ENCODE data around the gene NAV2. TPM values are rescaled to one million over a fixed set of nuclear protein-coding genes. Genes with fewer than 3 reads are reported as not detected.

The NAV2 gene
- total RNA-seq, 1 experiment from 2014 or later: 22.7 TPM

DNA sequence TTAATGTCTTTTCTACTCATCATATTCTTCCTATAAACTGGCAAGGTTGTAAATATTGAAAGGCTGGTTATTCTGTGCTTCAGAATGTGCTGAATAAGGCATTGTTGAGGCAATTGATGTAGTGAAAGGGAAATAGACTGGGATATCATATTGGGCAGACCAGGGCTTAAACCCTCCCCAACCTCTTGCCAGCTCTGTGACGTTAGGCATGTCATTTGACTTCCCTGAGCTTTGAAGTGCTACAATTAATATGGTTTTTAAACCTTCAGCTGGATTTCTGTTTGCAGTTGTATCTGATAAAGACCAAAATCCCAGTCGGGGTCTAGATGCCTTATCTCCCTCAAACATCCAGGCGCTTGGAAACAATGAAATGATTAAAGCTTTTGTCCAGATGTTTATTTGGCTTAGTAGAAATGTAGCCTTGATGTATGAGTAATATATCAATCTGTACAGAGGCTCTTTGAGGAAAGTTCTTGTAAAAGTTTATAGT lies 239.5 kb downstream of the NAV2 start:
- BruUV-seq (replicated peaks): no TSS peak
- Histone ChIP-seq H3K4me3 (ENCODE audit: low read depth in 2 of 2, low read length in 2 of 2) (no peak overlapping the region), H3K9me3 (ENCODE audit: control insufficient read depth, insufficient read depth, low read depth, low read length) (no peaks in the 10 kb centered on the region), H3K36me3 (ENCODE audit: control insufficient read depth, insufficient read depth, low read length) (no peaks in the 10 kb centered on the region), H3K27me3 (ENCODE audit: control insufficient read depth, insufficient read depth, low read length) (no peaks in the 10 kb centered on the region), H3K4me1 (ENCODE audit: control insufficient read depth, insufficient read depth, low read length) (peaks cover 4% of the 10 kb centered on the region), H3K27ac (ENCODE audit: low read length) (no peak overlapping the region)
- intact Hi-C loops (cut with micrococcal nuclease; ENCODE audit: unreplicated experiment) (no loop called here), in situ Hi-C loops (cut with HindIII; ENCODE audit: low pct_unique_long_range_greater_than_20kb, low sequenced_read_pairs) (no loop called here)
- ATAC-seq: no peak
- POLR2A ChIA-PET: no interaction called here
- DNase-seq (ENCODE audit: low read depth, low spot score): no peak
- TF ChIP-seq, protein P1, sequence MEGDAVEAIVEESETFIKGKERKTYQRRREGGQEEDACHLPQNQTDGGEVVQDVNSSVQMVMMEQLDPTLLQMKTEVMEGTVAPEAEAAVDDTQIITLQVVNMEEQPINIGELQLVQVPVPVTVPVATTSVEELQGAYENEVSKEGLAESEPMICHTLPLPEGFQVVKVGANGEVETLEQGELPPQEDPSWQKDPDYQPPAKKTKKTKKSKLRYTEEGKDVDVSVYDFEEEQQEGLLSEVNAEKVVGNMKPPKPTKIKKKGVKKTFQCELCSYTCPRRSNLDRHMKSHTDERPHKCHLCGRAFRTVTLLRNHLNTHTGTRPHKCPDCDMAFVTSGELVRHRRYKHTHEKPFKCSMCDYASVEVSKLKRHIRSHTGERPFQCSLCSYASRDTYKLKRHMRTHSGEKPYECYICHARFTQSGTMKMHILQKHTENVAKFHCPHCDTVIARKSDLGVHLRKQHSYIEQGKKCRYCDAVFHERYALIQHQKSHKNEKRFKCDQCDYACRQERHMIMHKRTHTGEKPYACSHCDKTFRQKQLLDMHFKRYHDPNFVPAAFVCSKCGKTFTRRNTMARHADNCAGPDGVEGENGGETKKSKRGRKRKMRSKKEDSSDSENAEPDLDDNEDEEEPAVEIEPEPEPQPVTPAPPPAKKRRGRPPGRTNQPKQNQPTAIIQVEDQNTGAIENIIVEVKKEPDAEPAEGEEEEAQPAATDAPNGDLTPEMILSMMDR (IDR thresholded peaks at IDR 0.05): no peak
- TF ChIP-seq TCF7L2 (IDR thresholded peaks at IDR 0.05; ENCODE audit: low read depth, low read length): peak; percentile 66
- CTCF ChIA-PET: interaction anchor here (0.9 kb wide), 1 partner anchor 48 kb away, joined by 3 read pairs; no protein-coding TSS in a partner anchor

DNA sequence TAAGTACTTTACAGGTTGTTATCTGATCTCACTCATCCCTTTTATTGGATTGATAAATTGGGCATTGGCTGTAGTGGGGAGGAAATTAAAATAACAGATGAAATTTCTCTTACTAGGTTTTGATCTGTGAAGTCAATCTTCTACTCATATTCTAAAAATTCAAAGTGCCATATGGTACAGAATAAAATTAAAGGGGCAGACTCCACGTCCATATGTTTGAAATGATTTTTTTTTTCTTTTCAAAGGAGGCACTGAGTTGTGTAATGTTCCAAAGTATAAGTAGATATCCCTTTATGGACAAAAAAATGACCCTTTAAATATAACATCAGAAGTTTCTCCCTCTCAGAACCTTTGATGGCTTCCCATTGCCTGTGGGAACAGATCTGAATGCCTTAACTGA lies 240.3 kb downstream of the NAV2 start:
- POLR2A ChIA-PET: no interaction called here
- TF ChIP-seq POLR2AphosphoS5 (IDR thresholded peaks at IDR 0.05; ENCODE audit: low read depth, low read length): no peak
- TF ChIP-seq, protein P1 (IDR thresholded peaks at IDR 0.05): no peak
- TF ChIP-seq SIN3A (IDR thresholded peaks at IDR 0.05; ENCODE audit: borderline replicate concordance, insufficient read depth, low read depth, low read length): no peak
- no peak for TF ChIP-seq TCF7L2 (IDR thresholded peaks at IDR 0.05; ENCODE audit: low read depth, low read length)
- TF ChIP-seq, protein P2, sequence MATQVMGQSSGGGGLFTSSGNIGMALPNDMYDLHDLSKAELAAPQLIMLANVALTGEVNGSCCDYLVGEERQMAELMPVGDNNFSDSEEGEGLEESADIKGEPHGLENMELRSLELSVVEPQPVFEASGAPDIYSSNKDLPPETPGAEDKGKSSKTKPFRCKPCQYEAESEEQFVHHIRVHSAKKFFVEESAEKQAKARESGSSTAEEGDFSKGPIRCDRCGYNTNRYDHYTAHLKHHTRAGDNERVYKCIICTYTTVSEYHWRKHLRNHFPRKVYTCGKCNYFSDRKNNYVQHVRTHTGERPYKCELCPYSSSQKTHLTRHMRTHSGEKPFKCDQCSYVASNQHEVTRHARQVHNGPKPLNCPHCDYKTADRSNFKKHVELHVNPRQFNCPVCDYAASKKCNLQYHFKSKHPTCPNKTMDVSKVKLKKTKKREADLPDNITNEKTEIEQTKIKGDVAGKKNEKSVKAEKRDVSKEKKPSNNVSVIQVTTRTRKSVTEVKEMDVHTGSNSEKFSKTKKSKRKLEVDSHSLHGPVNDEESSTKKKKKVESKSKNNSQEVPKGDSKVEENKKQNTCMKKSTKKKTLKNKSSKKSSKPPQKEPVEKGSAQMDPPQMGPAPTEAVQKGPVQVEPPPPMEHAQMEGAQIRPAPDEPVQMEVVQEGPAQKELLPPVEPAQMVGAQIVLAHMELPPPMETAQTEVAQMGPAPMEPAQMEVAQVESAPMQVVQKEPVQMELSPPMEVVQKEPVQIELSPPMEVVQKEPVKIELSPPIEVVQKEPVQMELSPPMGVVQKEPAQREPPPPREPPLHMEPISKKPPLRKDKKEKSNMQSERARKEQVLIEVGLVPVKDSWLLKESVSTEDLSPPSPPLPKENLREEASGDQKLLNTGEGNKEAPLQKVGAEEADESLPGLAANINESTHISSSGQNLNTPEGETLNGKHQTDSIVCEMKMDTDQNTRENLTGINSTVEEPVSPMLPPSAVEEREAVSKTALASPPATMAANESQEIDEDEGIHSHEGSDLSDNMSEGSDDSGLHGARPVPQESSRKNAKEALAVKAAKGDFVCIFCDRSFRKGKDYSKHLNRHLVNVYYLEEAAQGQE (IDR thresholded peaks at IDR 0.05; ENCODE audit: insufficient read depth in 1 of 2, low read depth in 2 of 2, low read length in 1 of 2): no peak
- in situ Hi-C loops (cut with HindIII; ENCODE audit: low pct_unique_long_range_greater_than_20kb, low sequenced_read_pairs) (no loop called here), intact Hi-C loops (cut with micrococcal nuclease; ENCODE audit: unreplicated experiment) (no loop called here)
- Histone ChIP-seq H3K36me3 (ENCODE audit: control insufficient read depth, insufficient read depth, low read length) (no peaks in the 10 kb centered on the region), H3K9me3 (ENCODE audit: control insufficient read depth, insufficient read depth, low read depth, low read length) (no peaks in the 10 kb centered on the region), H3K4me3 (ENCODE audit: low read depth in 2 of 2, low read length in 2 of 2) (no peak overlapping the region), H3K4me1 (ENCODE audit: control insufficient read depth, insufficient read depth, low read length) (peaks cover 4% of the 10 kb centered on the region), H3K27me3 (ENCODE audit: control insufficient read depth, insufficient read depth, low read length) (no peaks in the 10 kb centered on the region), H3K27ac (ENCODE audit: low read length) (no peak overlapping the region)
- CTCF ChIA-PET: interaction anchor here (1.2 kb wide), 1 partner anchor 259 kb away, joined by 3 read pairs; no protein-coding TSS in a partner anchor
- DNase-seq (ENCODE audit: low read depth, low spot score) (no peak), ATAC-seq (no peak)
- BruUV-seq (replicated peaks): no TSS peak
